HCT116 (cell line): ENCODE results near the gene IL12A. TPM values are rescaled to one million over a fixed set of nuclear protein-coding genes. Genes with fewer than 3 reads are reported as not detected.

Source experiments
- ATAC-seq: fragments of 200-7000 bp; cut with Tn5 transposase; 2 replicates; pipeline ENCODE4 v1.9.1; 2020; ENCODE audit warnings: mild to moderate bottlenecking, moderate library complexity
- BruUV-seq: library from RNA; stranded (reverse); fragments of 400-500 nt; replicated peaks from 2 replicates; lab custom pipeline; 2021; lab: Mats Ljungman, UMichigan
- CTCF ChIA-PET: fragments of 300-600 bp; sonication (Branson Sonifier 250); formaldehyde crosslinking; loops from one replicate; lab custom pipeline; 2021; ENCODE audit warnings: antibody characterized with exemption; lab: Charles Lee
- POLR2A ChIA-PET: fragments of 300-600, 350-600 bp; sonication (Branson Sonifier 250); formaldehyde crosslinking; loops from one replicate; lab custom pipeline; 2021; ENCODE audit warnings: antibody characterized with exemption; lab: Charles Lee
- RAD21 ChIA-PET, 2 experiments: fragments of 300-600 bp; sonication (Branson Sonifier 250); formaldehyde crosslinking; loops; one replicate each; lab custom pipeline; 2023; ENCODE audit warnings: low total read pairs in 2 of 2; ENCODE audit not compliant: uncharacterized antibody in 2 of 2, unreplicated experiment in 2 of 2, low non-redundant PET in 1 of 2; lab: Charles Lee
- DNase-seq: peaks from one replicate; pipeline ENCODE4 v3.0.0-alpha.2; 2010; ENCODE audit warnings: low read depth, low spot score
- H2AFZ ChIP-seq: fragments of 200-600 bp; shearing (Covaris generic), sonication (generic); 2 replicates; pipeline ENCODE4 v1.6.1; 2017; ENCODE audit warnings: low read depth, mixed run types, mixed read lengths, antibody characterized with exemption, low read length; ENCODE audit not compliant: poor library complexity, severe bottlenecking
- H3K27ac ChIP-seq: 2 replicates; pipeline ENCODE4 v1.5.1; 2012; ENCODE audit warnings: low read depth, low read length
- H3K27me3 ChIP-seq: fragments of 200-600 bp; sonication (generic); 2 replicates; pipeline ENCODE4 v1.6.1; 2016; ENCODE audit warnings: mixed run types, low read length, mixed read lengths; ENCODE audit not compliant: insufficient read depth
- H3K36me3 ChIP-seq, 2 experiments: fragments of 200-500 bp in 1 of 2; fragments of 200-600 bp in 1 of 2; sonication (Bioruptor generic) in 1 of 2; sonication (generic) in 1 of 2; 2 replicates each; pipeline versions ENCODE4 v1.5.1 to v1.6.1; 2014 to 2016; ENCODE audit warnings: low read length in 2 of 2, inconsistent platforms in 1 of 2, mixed read lengths in 1 of 2, mixed run types in 1 of 2; ENCODE audit not compliant: insufficient read depth in 2 of 2, control insufficient read depth in 1 of 2
- H3K4me1 ChIP-seq, 2 experiments: fragments of 200-600 bp in 1 of 2; sonication (generic) in 1 of 2; 2 replicates each; pipeline versions ENCODE4 v1.5.1 to v1.6.1; 2012 to 2017; ENCODE audit warnings: low read length in 2 of 2, inconsistent platforms in 1 of 2, mild to moderate bottlenecking in 1 of 2, mixed read lengths in 1 of 2, mixed run types in 1 of 2, moderate library complexity in 1 of 2; ENCODE audit not compliant: insufficient read depth in 2 of 2, control insufficient read depth in 1 of 2
- H3K4me2 ChIP-seq: fragments of 200-600 bp; sonication (generic); 2 replicates; pipeline ENCODE4 v1.6.1; 2017; ENCODE audit warnings: mixed run types, low read length, mixed read lengths
- H3K4me3 ChIP-seq, 2 experiments: fragments of 200-600 bp in 1 of 2; sonication (generic) in 1 of 2; replicated peaks in 1 of 2; 2 replicates each; pipeline ENCODE4 v1.5.1; 2011 to 2016; ENCODE audit warnings: low read length in 2 of 2, control low read depth in 1 of 2, low read depth in 1 of 2, mild to moderate bottlenecking in 1 of 2, mixed read lengths in 1 of 2, mixed run types in 1 of 2
- H3K79me2 ChIP-seq: fragments of 200-600 bp; sonication (generic); 2 replicates; pipeline ENCODE4 v1.6.1; 2017; ENCODE audit warnings: mild to moderate bottlenecking, mixed run types, low read length, moderate library complexity, mixed read lengths; ENCODE audit not compliant: insufficient read depth
- H3K9ac ChIP-seq: fragments of 200-600 bp; sonication (generic); 2 replicates; pipeline ENCODE4 v1.6.1; 2016; ENCODE audit warnings: low read length, mixed read lengths
- H3K9me2 ChIP-seq: fragments of 200-600 bp; sonication (generic), shearing (Covaris generic); 2 replicates; pipeline ENCODE4 v1.6.1; 2017; ENCODE audit warnings: mixed run types, mild to moderate bottlenecking, moderate library complexity; ENCODE audit not compliant: insufficient read depth
- H3K9me3 ChIP-seq, 2 experiments: fragments of 200-500 bp in 1 of 2; fragments of 200-600 bp in 1 of 2; sonication (Bioruptor generic) in 1 of 2; sonication (generic) in 1 of 2; 2 replicates each; pipeline ENCODE4 v1.6.1; 2014 to 2017; ENCODE audit warnings: low read length in 2 of 2, mixed read lengths in 2 of 2, inconsistent platforms in 1 of 2, low read depth in 1 of 2, mild to moderate bottlenecking in 1 of 2, mixed run types in 1 of 2, moderate library complexity in 1 of 2; ENCODE audit not compliant: control insufficient read depth in 1 of 2, insufficient read depth in 1 of 2
- H4K20me1 ChIP-seq: fragments of 200-600 bp; sonication (generic), shearing (Covaris generic); 2 replicates; pipeline ENCODE4 v1.6.1; 2017; ENCODE audit warnings: mixed run types, mild to moderate bottlenecking, moderate library complexity; ENCODE audit not compliant: insufficient read depth
- ATF3 ChIP-seq: IDR thresholded peaks from 2 replicates; pipeline ENCODE4 v1.6.1; 2012
- CBX3 ChIP-seq: IDR thresholded peaks from 2 replicates; pipeline ENCODE4 v1.6.1; 2012; ENCODE audit warnings: low read depth
- CEBPB ChIP-seq: IDR thresholded peaks from 2 replicates; pipeline ENCODE4 v1.6.1; 2012; ENCODE audit warnings: low read depth
- CTCF ChIP-seq, 3 experiments: fragments of 200-600 bp in 1 of 3; sonication (generic) in 1 of 3; IDR thresholded peaks in 2 of 3; conservative IDR thresholded peaks in 1 of 3; 2 replicates each; pipeline ENCODE4 v1.5.1; 2012 to 2017; ENCODE audit warnings: low read depth in 2 of 3, low read length in 2 of 3, antibody characterized with exemption in 1 of 3, borderline replicate concordance in 1 of 3, control low read depth in 1 of 3, mild to moderate bottlenecking in 1 of 3, mixed read lengths in 1 of 3, mixed run types in 1 of 3, moderate library complexity in 1 of 3; ENCODE audit not compliant: insufficient read depth in 1 of 3
- EGR1 ChIP-seq: IDR thresholded peaks from 2 replicates; pipeline ENCODE4 v1.6.1; 2012; ENCODE audit warnings: low read depth
- EZH2 ChIP-seq: fragments of 200-600 bp; sonication (generic); IDR thresholded peaks from 2 replicates; pipeline ENCODE4 v1.6.1; 2017; ENCODE audit warnings: antibody characterized with exemption, mixed run types
- EZH2phosphoT487 ChIP-seq: fragments of 200-600 bp; IDR thresholded peaks from 2 replicates; pipeline ENCODE4 v1.6.1; 2018; ENCODE audit warnings: antibody characterized with exemption, borderline replicate concordance
- JUND ChIP-seq: IDR thresholded peaks from 2 replicates; pipeline ENCODE4 v1.6.1; 2012
- POLR2A ChIP-seq: IDR thresholded peaks from 2 replicates; pipeline ENCODE4 v1.7.0; 2011; ENCODE audit warnings: borderline replicate concordance; ENCODE audit not compliant: insufficient read depth, insufficient read length; ENCODE audit errors: extremely low read depth
- RAD21 ChIP-seq: IDR thresholded peaks from 2 replicates; pipeline ENCODE4 v1.6.1; 2012; ENCODE audit warnings: low read depth, mild to moderate bottlenecking
- SIN3A ChIP-seq: IDR thresholded peaks from 2 replicates; pipeline ENCODE4 v1.6.1; 2012; ENCODE audit warnings: low read depth
- SP1 ChIP-seq: IDR thresholded peaks from 2 replicates; pipeline ENCODE4 v1.6.1; 2012; ENCODE audit warnings: low read depth
- SRF ChIP-seq: IDR thresholded peaks from 2 replicates; pipeline ENCODE4 v1.6.1; 2012; ENCODE audit warnings: low read depth
- TCF7L2 ChIP-seq: IDR thresholded peaks from 2 replicates; pipeline ENCODE4 v1.7.0; 2011; ENCODE audit warnings: borderline replicate concordance, inconsistent platforms; ENCODE audit not compliant: insufficient read depth, insufficient read length; ENCODE audit errors: extremely low read depth
- YY1 ChIP-seq: IDR thresholded peaks from 2 replicates; pipeline ENCODE4 v1.6.1; 2011; ENCODE audit warnings: low read length, low read depth, moderate library complexity, mild to moderate bottlenecking; ENCODE audit not compliant: insufficient replicate concordance; ENCODE audit errors: extremely low read depth
- ZNF274 ChIP-seq: fragments of 200-500 bp; sonication (Bioruptor generic); IDR thresholded peaks from 2 replicates; pipeline ENCODE4 v1.6.1; 2014; ENCODE audit warnings: mild to moderate bottlenecking, low read depth, low read length, inconsistent platforms
- intact Hi-C: fragments of 100-400 bp; cut with micrococcal nuclease; formaldehyde crosslinking; loops from 2 replicates; pipeline ENCODE4 v1.10.0; 2022
- total RNA-seq: library from RNA; stranded (reverse); gene quantifications from one replicate; pipeline ENCODE4 v1.2.1, GENCODE V29; 2021; ENCODE audit not compliant: unreplicated experiment

IL12A gene
- total RNA-seq, 1 experiment from 2014 or later: 2.8 TPM

- Histone ChIP-seq H3K9me3 (no peaks in the 10 kb centered on the region), H3K36me3 (peaks cover 0 to 12% of the 10 kb centered on the region in 2 experiments; a peak in 1 of 4 replicates), H3K27ac (no peak overlapping the region), H3K4me2 (no peak overlapping the region), H3K4me3 (no peak overlapping the region), H3K9ac (no peak overlapping the region), H3K4me1 (peaks cover 2 to 7% of the 10 kb centered on the region in 2 experiments; a peak in 2 of 4 replicates), H3K27me3 (no peaks in the 10 kb centered on the region), H4K20me1 (no peaks in the 10 kb centered on the region), H2AFZ (no peak overlapping the region), H3K79me2 (no peaks in the 10 kb centered on the region; the same call in 1 of the 2 replicates), H3K9me2 (no peaks in the 10 kb centered on the region)
- CTCF ChIA-PET: no interaction called here
- BruUV-seq: no TSS peak
- RAD21 ChIA-PET: no interaction called here
- intact Hi-C loops: no loop called here
- POLR2A ChIA-PET: no interaction called here
- ATAC-seq (no peak), DNase-seq (no peak)
- TF ChIP-seq CBX3 (no peak), TCF7L2 (no peak)
Measured at GRCh38 chr3:159994182-159994581, 5.5 kb downstream of the IL12A start.

- ChIA-PET POLR2A (interaction anchor here (1.5 kb wide), 1 partner anchor 11 kb away, joined by 3 read pairs; no protein-coding TSS in a partner anchor), CTCF (interaction anchor here (1.8 to 2.0 kb wide), 2 partner anchors 8 to 11 kb away, joined by 5 to 9 read pairs; no protein-coding TSS in a partner anchor), RAD21 (no interaction called here)
- Histone ChIP-seq H3K27me3 (no peaks in the 10 kb centered on the region), H3K27ac (no peak overlapping the region), H3K4me3 (no peak overlapping the region), H2AFZ (no peak overlapping the region), H3K4me2 (no peak overlapping the region), H3K9me2 (no peaks in the 10 kb centered on the region), H3K79me2 (no peaks in the 10 kb centered on the region), H3K4me1 (no peaks in the 10 kb centered on the region), H3K9me3 (no peaks in the 10 kb centered on the region), H3K9ac (no peak overlapping the region), H3K36me3 (peaks cover 0 to 12% of the 10 kb centered on the region in 2 experiments; a peak in 1 of 4 replicates), H4K20me1 (no peaks in the 10 kb centered on the region)
- intact Hi-C loops: no loop called here
- no TSS peak for BruUV-seq
- DNase-seq (no peak), ATAC-seq (no peak)
- no peak for TF ChIP-seq ATF3
- no peak for TF ChIP-seq TCF7L2
- no peak for TF ChIP-seq RAD21
- TF ChIP-seq SRF: no peak
- TF ChIP-seq YY1: no peak
- no peak for TF ChIP-seq SP1
- TF ChIP-seq EZH2: no peak
- no peak for TF ChIP-seq JUND
- TF ChIP-seq EZH2phosphoT487: no peak
- TF ChIP-seq CEBPB: no peak
- TF ChIP-seq POLR2A: no peak
- TF ChIP-seq EGR1: no peak
- TF ChIP-seq SIN3A: no peak
- TF ChIP-seq ZNF274: no peak
- TF ChIP-seq CTCF (IDR thresholded peaks at IDR 0.05 in 2 of 3, conservative IDR thresholded peaks at IDR 0.05 in 1 of 3; ENCODE audit: borderline replicate concordance in 1 of 3, insufficient read depth in 1 of 3, low read depth in 2 of 3, low read length in 2 of 3): no peak
Measured at GRCh38 chr3:159995091-159995490, 6.5 kb downstream of the IL12A start.
